GM06990 (cell line): ENCODE measurements around the gene KATNB1.

Experiments
- DNase-seq: peaks from one replicate; pipeline ENCODE4 v3.0.0-alpha.2; 2011; ENCODE audit not compliant: insufficient read length; ENCODE audit errors: extremely low read depth
- H3K27me3 ChIP-seq: replicated peaks from 2 replicates; pipeline ENCODE4 v1.6.0; 2011; ENCODE audit warnings: low read length; ENCODE audit not compliant: control insufficient read depth, insufficient read depth
- H3K36me3 ChIP-seq: 2 replicates; pipeline ENCODE4 v1.5.1; 2011; ENCODE audit warnings: low read length; ENCODE audit not compliant: control insufficient read depth, insufficient read depth
- H3K4me3 ChIP-seq: replicated peaks from 2 replicates; pipeline ENCODE4 v1.5.1; 2011; ENCODE audit warnings: low read depth, mild to moderate bottlenecking, control low read depth, low read length
- TF ChIP-seq, protein P1 (sequence below): IDR thresholded peaks from 2 replicates; pipeline ENCODE4 v1.5.1; 2011; ENCODE audit warnings: low read length, control low read depth, mild to moderate bottlenecking, inconsistent platforms; ENCODE audit not compliant: insufficient read depth, poor library complexity, severe bottlenecking

Gene KATNB1

DNA sequence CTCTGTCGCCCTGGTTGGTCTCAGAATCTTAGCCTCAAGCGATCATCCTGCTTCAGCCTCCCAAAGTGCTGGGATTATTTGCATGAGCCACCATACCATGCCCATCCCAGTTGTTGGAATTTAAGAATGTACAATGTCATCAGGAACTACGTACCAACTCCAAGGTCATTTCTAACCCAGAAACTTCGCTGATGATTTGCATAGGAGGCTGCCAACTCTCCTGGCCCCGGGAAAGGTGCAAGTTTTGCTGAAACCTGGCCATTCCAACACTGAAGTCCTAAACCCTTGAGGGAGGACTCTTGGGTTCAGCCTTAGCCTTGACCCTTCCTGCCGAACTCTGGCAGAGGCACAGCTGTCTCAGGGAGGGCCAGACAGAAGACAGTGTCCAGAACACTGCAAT lies 69.6 kb downstream of the KATNB1 start:
- Histone ChIP-seq H3K27me3 (peaks cover 4% of the 10 kb centered on the region; the same call in 1 of the 2 replicates), H3K4me3 (no peak overlapping the region), H3K36me3 (no peaks in the 10 kb centered on the region)
- TF ChIP-seq, protein P1, sequence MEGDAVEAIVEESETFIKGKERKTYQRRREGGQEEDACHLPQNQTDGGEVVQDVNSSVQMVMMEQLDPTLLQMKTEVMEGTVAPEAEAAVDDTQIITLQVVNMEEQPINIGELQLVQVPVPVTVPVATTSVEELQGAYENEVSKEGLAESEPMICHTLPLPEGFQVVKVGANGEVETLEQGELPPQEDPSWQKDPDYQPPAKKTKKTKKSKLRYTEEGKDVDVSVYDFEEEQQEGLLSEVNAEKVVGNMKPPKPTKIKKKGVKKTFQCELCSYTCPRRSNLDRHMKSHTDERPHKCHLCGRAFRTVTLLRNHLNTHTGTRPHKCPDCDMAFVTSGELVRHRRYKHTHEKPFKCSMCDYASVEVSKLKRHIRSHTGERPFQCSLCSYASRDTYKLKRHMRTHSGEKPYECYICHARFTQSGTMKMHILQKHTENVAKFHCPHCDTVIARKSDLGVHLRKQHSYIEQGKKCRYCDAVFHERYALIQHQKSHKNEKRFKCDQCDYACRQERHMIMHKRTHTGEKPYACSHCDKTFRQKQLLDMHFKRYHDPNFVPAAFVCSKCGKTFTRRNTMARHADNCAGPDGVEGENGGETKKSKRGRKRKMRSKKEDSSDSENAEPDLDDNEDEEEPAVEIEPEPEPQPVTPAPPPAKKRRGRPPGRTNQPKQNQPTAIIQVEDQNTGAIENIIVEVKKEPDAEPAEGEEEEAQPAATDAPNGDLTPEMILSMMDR, result no peak
- DNase-seq, result no peak
